Measurements from ENCODE around the gene DNAJC4. TPM values are rescaled to one million over a fixed set of nuclear protein-coding genes. Genes with fewer than 3 reads are reported as not detected.
A peak's percentile ranks its signal among the peaks of the same experiment; 100 is the strongest.

Gene DNAJC4
- total and polyA plus RNA-seq, 2 of the 8 experiments (the other 6 are each of a cell fraction or from before 2014, with no cell fraction given): 14.6 to 31.0 TPM

- TF ChIP-seq NRF1 (IDR thresholded peaks at IDR 0.05; ENCODE audit: low read depth, low read length): peak; percentile 59
- TF ChIP-seq SP1 (IDR thresholded peaks at IDR 0.05; ENCODE audit: low read depth, low read length): peak; percentile 86
- TF ChIP-seq ZNF274 (IDR thresholded peaks at IDR 0.05; ENCODE audit: borderline replicate concordance, extremely low read depth, low read length): no peak
- peak; percentile 81; the same call in 1 of the 2 replicates for TF ChIP-seq SP4 (IDR thresholded peaks at IDR 0.05; ENCODE audit: low read length)
- TF ChIP-seq SIRT6 (IDR thresholded peaks at IDR 0.05; ENCODE audit: low read length): no peak
- no peak for TF ChIP-seq MAFK (IDR thresholded peaks at IDR 0.05; ENCODE audit: low read depth, low read length)
- TF ChIP-seq SRF (IDR thresholded peaks at IDR 0.05; ENCODE audit: low read depth, low read length): peak; percentile 42; the same call in 1 of the 2 replicates
- peak; percentile 81; the same call in 1 of the 2 replicates for TF ChIP-seq ATF3 (IDR thresholded peaks at IDR 0.05; ENCODE audit: insufficient read depth, low read depth, low read length)
- no peak; a peak in 2 of 4 replicates for TF ChIP-seq CTCF (IDR thresholded peaks at IDR 0.05; ENCODE audit: control extremely low read depth in 1 of 3, insufficient read depth in 1 of 3, low read depth in 1 of 3, low read length in 3 of 3)
- no peak for TF ChIP-seq EZH2 (IDR thresholded peaks at IDR 0.05; ENCODE audit: low read depth, low read length, severe bottlenecking)
- no peak for TF ChIP-seq KDM1A (IDR thresholded peaks at IDR 0.05; ENCODE audit: borderline replicate concordance, low read length)
- 0 out of 2 replicates have a peak, but pooled peaks have one; percentile 37 for TF ChIP-seq KDM5A (IDR thresholded peaks at IDR 0.05; ENCODE audit: low read length)
- TF ChIP-seq E2F6 (IDR thresholded peaks at IDR 0.05): peak; percentile 38; the same call in 1 of the 2 replicates
- TF ChIP-seq BACH1 (IDR thresholded peaks at IDR 0.05; ENCODE audit: low read length): peak; percentile 66; the same call in 1 of the 2 replicates
- TF ChIP-seq PHF8 (conservative IDR thresholded peaks at IDR 0.05; ENCODE audit: low read depth, low read length): peak; percentile 37; the same call in 1 of the 2 replicates
- TF ChIP-seq RAD21 (IDR thresholded peaks at IDR 0.05 in 1 of 2, conservative IDR thresholded peaks at IDR 0.05 in 1 of 2; ENCODE audit: low read depth in 2 of 2, low read length in 2 of 2): peak in 1 of 2 experiments; percentile 8; a peak in 1 of 4 replicates
- no peak for TF ChIP-seq USF2 (IDR thresholded peaks at IDR 0.05; ENCODE audit: low read length)
- TF ChIP-seq SIN3A (conservative IDR thresholded peaks at IDR 0.05 in 1 of 2, IDR thresholded peaks at IDR 0.05 in 1 of 2; ENCODE audit: low read depth in 1 of 2, low read length in 2 of 2): peak; percentile 71 to 93; a peak in 2 of 4 replicates
Observed at GRCh38 chr11:64269540-64270220, 39.3 kb downstream of the DNAJC4 start (continued).

Data from H1 (cell line).